HEK293 (cell line): ENCODE results near the gene BTRC.

Source experiments
- CTCF ChIA-PET: fragments of 350-600 bp; formaldehyde crosslinking; extraction: SDS; loops from one replicate; lab custom pipeline; 2021; ENCODE audit warnings: antibody characterized with exemption; lab: Yijun Ruan, JAX
- POLR2A ChIA-PET: fragments of 300-600 bp; formaldehyde crosslinking; extraction: SDS; loops from one replicate; lab custom pipeline; 2020; ENCODE audit warnings: antibody characterized with exemption, inconsistent platforms; lab: Yijun Ruan, JAX
- H3K27ac ChIP-seq: fragments of 200-500 bp; sonication (Bioruptor generic); 2 replicates; pipeline ENCODE4 v1.5.1; 2014; ENCODE audit warnings: low read depth, low read length, control low read depth, inconsistent platforms; ENCODE audit errors: extremely low read depth
- H3K36me3 ChIP-seq, 2 experiments: fragments of 200-500 bp in 1 of 2; sonication (Bioruptor generic) in 1 of 2; 1 replicate in 1 of 2; 2 replicates in 1 of 2; pipeline ENCODE4 v1.5.1; 2014 to 2017; ENCODE audit warnings: inconsistent platforms in 2 of 2, low read length in 2 of 2; ENCODE audit not compliant: control insufficient read depth in 2 of 2, insufficient read depth in 1 of 2
- H3K4me1 ChIP-seq: fragments of 200-500 bp; sonication (Bioruptor generic); 2 replicates; pipeline ENCODE4 v1.5.1; 2014; ENCODE audit warnings: mild to moderate bottlenecking, low read length, inconsistent platforms; ENCODE audit not compliant: control insufficient read depth, insufficient read depth
- H3K4me3 ChIP-seq: 2 replicates; pipeline ENCODE4 v1.5.1; 2011; ENCODE audit warnings: low read depth, mild to moderate bottlenecking, control low read depth, low read length, moderate library complexity
- H3K9me3 ChIP-seq: fragments of 200-500 bp; sonication (Bioruptor generic); 2 replicates; pipeline ENCODE4 v1.5.1; 2014; ENCODE audit warnings: low read depth, low read length, inconsistent platforms; ENCODE audit not compliant: control insufficient read depth, insufficient read depth
- EGR2 ChIP-seq: fragments of 450-650 bp; formaldehyde crosslinking; IDR thresholded peaks from 2 replicates; pipeline ENCODE4 v1.5.1; 2016; ENCODE audit warnings: low read depth, missing biosample characterization, missing genetic modification characterization
- IKZF3 ChIP-seq: fragments of 450-650 bp; IDR thresholded peaks from 2 replicates; pipeline ENCODE4 v1.5.0; 2018; ENCODE audit warnings: missing biosample characterization, mild to moderate bottlenecking, missing genetic modification characterization, moderate library complexity
- KLF1 ChIP-seq: fragments of 450-650 bp; formaldehyde crosslinking; IDR thresholded peaks from 2 replicates; pipeline ENCODE4 v1.5.1; 2016; ENCODE audit warnings: missing biosample characterization, missing genetic modification characterization
- KLF10 ChIP-seq: fragments of 450-650 bp; IDR thresholded peaks from 2 replicates; pipeline ENCODE4 v1.5.1; 2018; ENCODE audit warnings: missing biosample characterization, mild to moderate bottlenecking, missing genetic modification characterization
- KLF8 ChIP-seq: fragments of 450-650 bp; formaldehyde crosslinking; IDR thresholded peaks from 2 replicates; pipeline ENCODE4 v1.5.1; 2016; ENCODE audit warnings: missing biosample characterization, missing genetic modification characterization
- SCRT2 ChIP-seq: fragments of 450-650 bp; formaldehyde crosslinking; IDR thresholded peaks from 2 replicates; pipeline ENCODE4 v1.5.1; 2016; ENCODE audit warnings: missing biosample characterization, missing genetic modification characterization
- SP3 ChIP-seq: fragments of 450-650 bp; formaldehyde crosslinking; IDR thresholded peaks from 2 replicates; pipeline ENCODE4 v1.5.1; 2016; ENCODE audit warnings: missing biosample characterization, missing genetic modification characterization
- SP7 ChIP-seq: fragments of 450-650 bp; formaldehyde crosslinking; IDR thresholded peaks from 2 replicates; pipeline ENCODE4 v1.5.1; 2016; ENCODE audit warnings: missing biosample characterization, missing genetic modification characterization
- TSHZ1 ChIP-seq: fragments of 450-650 bp; formaldehyde crosslinking; IDR thresholded peaks from 2 replicates; pipeline ENCODE4 v1.5.1; 2016; ENCODE audit warnings: missing biosample characterization, missing genetic modification characterization, borderline replicate concordance
- WT1 ChIP-seq: fragments of 450-650 bp; formaldehyde crosslinking; IDR thresholded peaks from 2 replicates; pipeline ENCODE4 v1.5.1; 2016; ENCODE audit warnings: missing biosample characterization, missing genetic modification characterization
- ZBTB17 ChIP-seq: fragments of 450-650 bp; formaldehyde crosslinking; IDR thresholded peaks from 2 replicates; pipeline ENCODE4 v1.5.1; 2016; ENCODE audit warnings: missing biosample characterization, missing genetic modification characterization
- ZEB2 ChIP-seq: fragments of 450-650 bp; formaldehyde crosslinking; IDR thresholded peaks from 2 replicates; pipeline ENCODE4 v1.5.1; 2016; ENCODE audit warnings: missing biosample characterization, missing genetic modification characterization
- ZFHX2 ChIP-seq: fragments of 450-650 bp; formaldehyde crosslinking; conservative IDR thresholded peaks from 2 replicates; pipeline ENCODE4 v1.5.1; 2016; ENCODE audit warnings: missing biosample characterization, missing genetic modification characterization
- ZFP37 ChIP-seq: fragments of 450-650 bp; formaldehyde crosslinking; IDR thresholded peaks from 2 replicates; pipeline ENCODE4 v1.5.1; 2016; ENCODE audit warnings: missing biosample characterization, missing genetic modification characterization
- ZNF223 ChIP-seq: fragments of 450-650 bp; formaldehyde crosslinking; IDR thresholded peaks from 2 replicates; pipeline ENCODE4 v1.5.1; 2016; ENCODE audit warnings: missing biosample characterization, missing genetic modification characterization
- ZNF391 ChIP-seq: fragments of 450-650 bp; formaldehyde crosslinking; IDR thresholded peaks from 2 replicates; pipeline ENCODE4 v1.5.1; 2016; ENCODE audit warnings: low read depth, missing biosample characterization, missing genetic modification characterization, borderline replicate concordance
- ZNF501 ChIP-seq: fragments of 450-650 bp; formaldehyde crosslinking; IDR thresholded peaks from 2 replicates; pipeline ENCODE4 v1.5.1; 2016; ENCODE audit warnings: missing biosample characterization, missing genetic modification characterization
- ZNF621 ChIP-seq: fragments of 450-650 bp; formaldehyde crosslinking; IDR thresholded peaks from 2 replicates; pipeline ENCODE4 v1.5.1; 2017; ENCODE audit warnings: missing biosample characterization, missing genetic modification characterization
- ZNF660 ChIP-seq: fragments of 450-650 bp; IDR thresholded peaks from 2 replicates; pipeline ENCODE4 v1.5.1; 2018; ENCODE audit warnings: missing biosample characterization, mild to moderate bottlenecking, missing genetic modification characterization
- ZNF837 ChIP-seq: fragments of 450-650 bp; formaldehyde crosslinking; IDR thresholded peaks from 2 replicates; pipeline ENCODE4 v1.5.1; 2016; ENCODE audit warnings: missing biosample characterization, missing genetic modification characterization
- ZSCAN23 ChIP-seq: fragments of 450-650 bp; formaldehyde crosslinking; IDR thresholded peaks from 2 replicates; pipeline ENCODE4 v1.5.1; 2016; ENCODE audit warnings: missing biosample characterization, missing genetic modification characterization
- ZXDB ChIP-seq: fragments of 450-650 bp; formaldehyde crosslinking; IDR thresholded peaks from 2 replicates; pipeline ENCODE4 v1.5.1; 2016; ENCODE audit warnings: missing biosample characterization, missing genetic modification characterization
- TF ChIP-seq, protein P1 (sequence below): fragments of 450-650 bp; formaldehyde crosslinking; conservative IDR thresholded peaks from 2 replicates; pipeline ENCODE4 v1.5.1; 2016; ENCODE audit warnings: low read depth, missing biosample characterization, missing genetic modification characterization
- TF ChIP-seq, protein P2 (sequence below): fragments of 450-650 bp; formaldehyde crosslinking; IDR thresholded peaks from 2 replicates; pipeline ENCODE4 v1.5.1; 2016; ENCODE audit warnings: missing biosample characterization, missing genetic modification characterization
- TF ChIP-seq, protein P3 (sequence below): fragments of 450-650 bp; formaldehyde crosslinking; IDR thresholded peaks from 2 replicates; pipeline ENCODE4 v1.5.1; 2016; ENCODE audit warnings: missing biosample characterization, missing genetic modification characterization

The BTRC gene

DNA sequence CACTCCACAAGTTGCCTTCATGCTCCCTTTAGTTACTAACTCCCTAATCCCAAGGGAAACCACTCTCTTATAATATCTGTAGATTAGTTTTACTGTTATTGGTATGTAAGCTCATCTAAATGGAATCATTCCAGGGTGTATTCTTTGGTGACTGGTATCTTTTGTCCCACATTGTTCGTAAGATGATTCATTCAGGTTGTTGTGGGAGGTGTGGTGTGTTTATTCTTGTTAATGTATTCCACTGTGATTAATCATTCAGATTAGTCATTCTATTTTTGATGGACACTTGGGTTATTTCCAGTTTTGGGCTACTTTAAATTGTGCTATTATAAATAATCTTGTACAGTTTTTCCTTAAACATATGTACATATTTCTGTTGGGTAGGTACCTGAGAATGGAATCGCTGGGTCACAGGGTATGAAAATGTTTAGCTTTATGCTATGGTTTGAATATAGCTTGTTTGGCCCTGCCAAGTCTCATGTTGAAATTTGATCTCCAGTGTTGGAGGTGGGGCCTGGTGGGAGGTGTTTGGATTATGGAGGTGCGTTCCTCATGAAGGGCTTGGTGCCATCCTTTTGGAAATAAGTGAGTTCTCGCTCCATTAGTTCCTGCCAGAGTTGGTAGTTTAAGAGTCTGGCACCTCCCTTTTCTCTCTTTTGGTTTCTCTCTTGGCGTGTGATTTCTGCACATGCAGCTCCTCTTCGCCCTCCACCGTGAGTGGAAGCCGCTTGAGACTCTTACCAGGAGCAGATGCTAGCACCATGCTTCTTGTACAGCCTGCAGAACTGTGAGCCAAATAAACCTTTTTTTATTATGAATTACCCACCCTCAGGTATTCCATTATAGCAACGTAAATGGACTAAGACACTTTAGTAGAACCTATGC lies 13.8 kb downstream of the BTRC start:
- Histone ChIP-seq H3K9me3 (no peaks in the 10 kb centered on the region), H3K4me1 (peaks cover 6% of the 10 kb centered on the region), H3K27ac (no peak overlapping the region), H3K36me3 (peaks cover 4 to 8% of the 10 kb centered on the region in 2 experiments; a peak in 2 of 3 replicates), H3K4me3 (no peak overlapping the region)
- ChIA-PET POLR2A (no interaction called here), CTCF (interaction anchor here (0.5 to 1.2 kb wide), 5 partner anchors 14 to 113 kb away, joined by 3 to 4 read pairs (median 3); partner anchors contain the start of gene BTRC)
- TF ChIP-seq, protein P1, sequence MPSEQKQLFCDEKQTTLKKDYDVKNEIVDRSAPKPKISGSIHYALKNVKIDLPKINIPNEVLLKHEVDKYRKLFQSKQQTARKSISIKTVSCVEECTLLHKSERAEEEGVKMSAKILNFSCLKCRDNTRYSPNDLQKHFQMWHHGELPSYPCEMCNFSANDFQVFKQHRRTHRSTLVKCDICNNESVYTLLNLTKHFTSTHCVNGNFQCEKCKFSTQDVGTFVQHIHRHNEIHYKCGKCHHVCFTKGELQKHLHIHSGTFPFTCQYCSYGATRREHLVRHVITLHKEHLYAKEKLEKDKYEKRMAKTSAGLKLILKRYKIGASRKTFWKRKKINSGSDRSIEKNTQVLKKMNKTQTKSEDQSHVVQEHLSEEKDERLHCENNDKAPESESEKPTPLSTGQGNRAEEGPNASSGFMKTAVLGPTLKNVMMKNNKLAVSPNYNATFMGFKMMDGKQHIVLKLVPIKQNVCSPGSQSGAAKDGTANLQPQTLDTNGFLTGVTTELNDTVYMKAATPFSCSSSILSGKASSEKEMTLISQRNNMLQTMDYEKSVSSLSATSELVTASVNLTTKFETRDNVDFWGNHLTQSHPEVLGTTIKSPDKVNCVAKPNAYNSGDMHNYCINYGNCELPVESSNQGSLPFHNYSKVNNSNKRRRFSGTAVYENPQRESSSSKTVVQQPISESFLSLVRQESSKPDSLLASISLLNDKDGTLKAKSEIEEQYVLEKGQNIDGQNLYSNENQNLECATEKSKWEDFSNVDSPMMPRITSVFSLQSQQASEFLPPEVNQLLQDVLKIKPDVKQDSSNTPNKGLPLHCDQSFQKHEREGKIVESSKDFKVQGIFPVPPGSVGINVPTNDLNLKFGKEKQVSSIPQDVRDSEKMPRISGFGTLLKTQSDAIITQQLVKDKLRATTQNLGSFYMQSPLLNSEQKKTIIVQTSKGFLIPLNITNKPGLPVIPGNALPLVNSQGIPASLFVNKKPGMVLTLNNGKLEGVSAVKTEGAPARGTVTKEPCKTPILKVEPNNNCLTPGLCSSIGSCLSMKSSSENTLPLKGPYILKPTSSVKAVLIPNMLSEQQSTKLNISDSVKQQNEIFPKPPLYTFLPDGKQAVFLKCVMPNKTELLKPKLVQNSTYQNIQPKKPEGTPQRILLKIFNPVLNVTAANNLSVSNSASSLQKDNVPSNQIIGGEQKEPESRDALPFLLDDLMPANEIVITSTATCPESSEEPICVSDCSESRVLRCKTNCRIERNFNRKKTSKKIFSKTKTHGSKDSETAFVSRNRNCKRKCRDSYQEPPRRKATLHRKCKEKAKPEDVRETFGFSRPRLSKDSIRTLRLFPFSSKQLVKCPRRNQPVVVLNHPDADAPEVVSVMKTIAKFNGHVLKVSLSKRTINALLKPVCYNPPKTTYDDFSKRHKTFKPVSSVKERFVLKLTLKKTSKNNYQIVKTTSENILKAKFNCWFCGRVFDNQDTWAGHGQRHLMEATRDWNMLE (tag by site-specific recombination), result 0 out of 2 replicates have a peak, but pooled peaks have one; percentile 19
- TF ChIP-seq KLF8 (tag by site-specific recombination) (peak; percentile 64), WT1 (peak; percentile 73), ZEB2 (tag by site-specific recombination) (peak; percentile 64), ZNF621 (tag by site-specific recombination) (no peak), ZBTB17 (no peak), TSHZ1 (tag by site-specific recombination) (peak; percentile 73; the same call in 1 of the 2 replicates), SP3 (tag by site-specific recombination) (peak; percentile 53; the same call in 1 of the 2 replicates), ZXDB (peak; percentile 41; the same call in 1 of the 2 replicates), ZNF660 (tag by site-specific recombination) (no peak), KLF10 (tag by site-specific recombination) (peak; percentile 85), ZNF391 (tag by site-specific recombination) (0 out of 2 replicates have a peak, but pooled peaks have one; percentile 40), IKZF3 (0 out of 2 replicates have a peak, but pooled peaks have one; percentile 9), ZNF501 (tag by site-specific recombination) (0 out of 2 replicates have a peak, but pooled peaks have one; percentile 53), EGR2 (peak; percentile 53; the same call in 1 of the 2 replicates), ZFP37 (tag by site-specific recombination) (no peak), ZSCAN23 (tag by site-specific recombination) (0 out of 2 replicates have a peak, but pooled peaks have one; percentile 51), SCRT2 (tag by site-specific recombination) (peak; percentile 43; the same call in 1 of the 2 replicates), ZNF837 (no peak), SP7 (tag by site-specific recombination) (peak; percentile 91), ZFHX2 (tag by site-specific recombination) (peak; percentile 78), ZNF223 (no peak), KLF1 (tag by site-specific recombination) (peak; percentile 81)
- TF ChIP-seq, protein P2, sequence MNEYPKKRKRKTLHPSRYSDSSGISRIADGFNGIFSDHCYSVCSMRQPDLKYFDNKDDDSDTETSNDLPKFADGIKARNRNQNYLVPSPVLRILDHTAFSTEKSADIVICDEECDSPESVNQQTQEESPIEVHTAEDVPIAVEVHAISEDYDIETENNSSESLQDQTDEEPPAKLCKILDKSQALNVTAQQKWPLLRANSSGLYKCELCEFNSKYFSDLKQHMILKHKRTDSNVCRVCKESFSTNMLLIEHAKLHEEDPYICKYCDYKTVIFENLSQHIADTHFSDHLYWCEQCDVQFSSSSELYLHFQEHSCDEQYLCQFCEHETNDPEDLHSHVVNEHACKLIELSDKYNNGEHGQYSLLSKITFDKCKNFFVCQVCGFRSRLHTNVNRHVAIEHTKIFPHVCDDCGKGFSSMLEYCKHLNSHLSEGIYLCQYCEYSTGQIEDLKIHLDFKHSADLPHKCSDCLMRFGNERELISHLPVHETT (tag by site-specific recombination), result peak; percentile 51; the same call in 1 of the 2 replicates
- TF ChIP-seq, protein P3, sequence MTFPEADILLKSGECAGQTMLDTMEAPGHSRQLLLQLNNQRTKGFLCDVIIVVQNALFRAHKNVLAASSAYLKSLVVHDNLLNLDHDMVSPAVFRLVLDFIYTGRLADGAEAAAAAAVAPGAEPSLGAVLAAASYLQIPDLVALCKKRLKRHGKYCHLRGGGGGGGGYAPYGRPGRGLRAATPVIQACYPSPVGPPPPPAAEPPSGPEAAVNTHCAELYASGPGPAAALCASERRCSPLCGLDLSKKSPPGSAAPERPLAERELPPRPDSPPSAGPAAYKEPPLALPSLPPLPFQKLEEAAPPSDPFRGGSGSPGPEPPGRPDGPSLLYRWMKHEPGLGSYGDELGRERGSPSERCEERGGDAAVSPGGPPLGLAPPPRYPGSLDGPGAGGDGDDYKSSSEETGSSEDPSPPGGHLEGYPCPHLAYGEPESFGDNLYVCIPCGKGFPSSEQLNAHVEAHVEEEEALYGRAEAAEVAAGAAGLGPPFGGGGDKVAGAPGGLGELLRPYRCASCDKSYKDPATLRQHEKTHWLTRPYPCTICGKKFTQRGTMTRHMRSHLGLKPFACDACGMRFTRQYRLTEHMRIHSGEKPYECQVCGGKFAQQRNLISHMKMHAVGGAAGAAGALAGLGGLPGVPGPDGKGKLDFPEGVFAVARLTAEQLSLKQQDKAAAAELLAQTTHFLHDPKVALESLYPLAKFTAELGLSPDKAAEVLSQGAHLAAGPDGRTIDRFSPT (tag by site-specific recombination), result peak; percentile 58; the same call in 1 of the 2 replicates
